ENCODE data around the gene PAPSS2. TPM values are rescaled to one million over a fixed set of nuclear protein-coding genes. Genes with fewer than 3 reads are reported as not detected.

Gene PAPSS2
- total and polyA plus RNA-seq, 7 donors, result 7.1 to 88.9 (median 8.6) TPM

DNA sequence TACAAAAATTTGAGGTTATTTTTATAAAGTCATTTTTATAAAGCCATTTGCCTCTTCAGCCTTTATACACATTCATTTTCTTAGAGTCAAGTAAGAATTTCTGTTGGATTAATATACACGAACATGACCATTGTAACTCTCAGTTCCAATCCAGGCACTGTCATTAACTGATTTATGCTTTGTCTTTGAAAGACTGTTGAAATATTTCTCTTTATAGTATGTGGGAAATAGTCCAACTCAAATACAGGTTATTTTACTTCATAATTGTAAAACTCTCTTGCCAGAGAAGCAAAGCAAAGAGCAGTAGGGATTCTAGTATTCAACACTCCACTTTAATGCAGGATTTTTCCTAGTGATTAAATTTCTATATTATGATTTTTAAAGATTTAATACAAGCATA lies 36.5 kb upstream of the PAPSS2 start:
- DNase-seq, result no peak
- Histone ChIP-seq H3K9me3 (no peaks in the 10 kb centered on the region), H3K27me3 (no peaks in the 10 kb centered on the region), H3K36me3 (no peaks in the 10 kb centered on the region), H3K4me1 (no peaks in the 10 kb centered on the region), H3K27ac (no peak overlapping the region), H3K4me3 (no peak overlapping the region)
- intact Hi-C loops (cut with DNase I), result no loop called here
- WGBS, 2 donors, result 16 to 70% methylated on average over 1 of the region's 1 CpG
- no peak for TF ChIP-seq EP300 (IDR thresholded peaks at IDR 0.05)
- no peak for TF ChIP-seq POLR2AphosphoS5 (IDR thresholded peaks at IDR 0.05)
- TF ChIP-seq POLR2A (IDR thresholded peaks at IDR 0.05), result no peak
- TF ChIP-seq, protein P1, sequence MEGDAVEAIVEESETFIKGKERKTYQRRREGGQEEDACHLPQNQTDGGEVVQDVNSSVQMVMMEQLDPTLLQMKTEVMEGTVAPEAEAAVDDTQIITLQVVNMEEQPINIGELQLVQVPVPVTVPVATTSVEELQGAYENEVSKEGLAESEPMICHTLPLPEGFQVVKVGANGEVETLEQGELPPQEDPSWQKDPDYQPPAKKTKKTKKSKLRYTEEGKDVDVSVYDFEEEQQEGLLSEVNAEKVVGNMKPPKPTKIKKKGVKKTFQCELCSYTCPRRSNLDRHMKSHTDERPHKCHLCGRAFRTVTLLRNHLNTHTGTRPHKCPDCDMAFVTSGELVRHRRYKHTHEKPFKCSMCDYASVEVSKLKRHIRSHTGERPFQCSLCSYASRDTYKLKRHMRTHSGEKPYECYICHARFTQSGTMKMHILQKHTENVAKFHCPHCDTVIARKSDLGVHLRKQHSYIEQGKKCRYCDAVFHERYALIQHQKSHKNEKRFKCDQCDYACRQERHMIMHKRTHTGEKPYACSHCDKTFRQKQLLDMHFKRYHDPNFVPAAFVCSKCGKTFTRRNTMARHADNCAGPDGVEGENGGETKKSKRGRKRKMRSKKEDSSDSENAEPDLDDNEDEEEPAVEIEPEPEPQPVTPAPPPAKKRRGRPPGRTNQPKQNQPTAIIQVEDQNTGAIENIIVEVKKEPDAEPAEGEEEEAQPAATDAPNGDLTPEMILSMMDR (IDR thresholded peaks at IDR 0.05), result no peak

DNA sequence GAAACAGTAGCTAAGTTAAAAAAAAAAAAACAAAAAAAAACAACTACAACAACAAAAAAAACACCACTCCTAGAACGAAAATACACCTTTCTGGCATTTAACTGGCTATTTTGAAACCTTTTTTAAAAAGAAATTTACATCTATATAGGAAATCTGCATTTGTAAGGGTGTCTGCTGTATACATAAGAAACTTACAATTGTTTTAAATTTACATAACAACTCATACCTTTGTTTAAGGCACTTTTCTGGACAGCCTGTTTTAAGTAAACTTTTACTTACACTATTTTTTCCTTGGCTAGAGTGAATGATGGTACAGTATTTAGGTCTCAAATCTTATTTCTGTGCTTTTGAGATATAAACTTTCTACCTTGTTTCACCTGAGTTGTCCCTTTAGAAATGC lies 34.0 kb upstream of the PAPSS2 start:
- H3K4me3 ChIP-seq, result no peak overlapping the region
- no peak for DNase-seq
- TF ChIP-seq, protein P1 (IDR thresholded peaks at IDR 0.05), result no peak
- 72 to 82% methylated on average over 1 of the region's 1 CpG for WGBS, 2 donors
- H3K36me3 ChIP-seq, result no peaks in the 10 kb centered on the region
- intact Hi-C loops (cut with DNase I), result no loop called here
- no peaks in the 10 kb centered on the region for H3K9me3 ChIP-seq
- no peak overlapping the region for H3K27ac ChIP-seq
- no peaks in the 10 kb centered on the region for H3K27me3 ChIP-seq
- H3K4me1 ChIP-seq, result no peaks in the 10 kb centered on the region

DNA sequence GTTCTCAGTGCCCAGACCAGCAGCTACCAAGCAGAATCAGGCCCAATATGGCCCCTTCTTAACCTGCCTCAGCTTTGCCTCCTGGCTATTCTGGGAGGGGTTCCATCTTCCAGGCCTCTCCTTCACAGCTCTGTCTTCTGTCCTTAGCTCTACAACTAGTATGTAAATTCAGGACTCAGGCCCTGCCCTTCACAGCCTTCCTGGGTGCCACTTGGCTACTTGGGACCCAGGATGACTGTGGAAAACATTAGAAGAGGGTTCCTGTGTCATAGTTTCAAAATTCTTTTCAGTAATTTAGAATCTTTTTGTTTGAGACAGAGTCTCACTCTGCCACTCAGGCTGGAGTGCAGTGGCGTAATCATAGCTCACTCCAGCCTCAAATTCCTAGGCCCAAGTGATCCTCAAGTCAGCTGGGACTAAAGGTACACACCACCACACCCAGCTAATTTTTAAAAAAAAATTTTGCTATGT lies 33.2 kb upstream of the PAPSS2 start:
- DNase-seq, result no peak
- no peaks in the 10 kb centered on the region for H3K36me3 ChIP-seq
- 95 to 98% methylated on average over 1 of the region's 1 CpG for WGBS, 2 donors
- no peaks in the 10 kb centered on the region for H3K4me1 ChIP-seq
- no peak overlapping the region for H3K4me3 ChIP-seq
- no peak for TF ChIP-seq POLR2AphosphoS5 (IDR thresholded peaks at IDR 0.05)
- TF ChIP-seq, protein P1 (IDR thresholded peaks at IDR 0.05), result no peak
- H3K27ac ChIP-seq, result no peak overlapping the region
- no peaks in the 10 kb centered on the region for H3K9me3 ChIP-seq
- H3K27me3 ChIP-seq, result no peaks in the 10 kb centered on the region
- intact Hi-C loops (cut with DNase I), result no loop called here

DNA sequence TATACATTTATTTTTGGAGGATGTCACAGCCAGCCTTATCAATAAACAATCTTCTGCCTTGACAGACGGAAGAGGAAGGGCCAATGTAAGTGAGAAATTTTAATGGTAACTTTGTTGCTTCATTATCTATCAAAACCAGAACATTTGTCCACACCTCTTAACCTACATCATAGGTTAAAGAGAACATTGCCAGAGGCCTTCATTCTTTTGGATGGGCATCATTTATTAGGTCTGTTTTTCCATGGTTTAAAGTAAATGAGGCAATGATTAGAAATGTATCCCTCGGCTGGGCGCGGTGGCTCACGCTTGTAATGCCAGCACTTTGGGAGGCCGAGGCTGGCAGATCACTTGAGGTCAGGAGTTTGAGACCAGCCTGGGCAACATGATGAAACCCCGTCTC lies 29.5 kb upstream of the PAPSS2 start:
- no peak for DNase-seq
- intact Hi-C loops (cut with DNase I), result no loop called here
- 94% methylated on average over 7 of the region's 7 CpGs for WGBS, 2 donors
- Histone ChIP-seq H3K27me3 (no peaks in the 10 kb centered on the region), H3K4me3 (no peak overlapping the region), H3K9me3 (no peaks in the 10 kb centered on the region), H3K27ac (no peak overlapping the region), H3K36me3 (no peaks in the 10 kb centered on the region), H3K4me1 (no peaks in the 10 kb centered on the region)
- TF ChIP-seq EP300 (IDR thresholded peaks at IDR 0.05) (no peak), POLR2A (IDR thresholded peaks at IDR 0.05) (no peak), POLR2AphosphoS5 (IDR thresholded peaks at IDR 0.05) (no peak)
- TF ChIP-seq, protein P1 (IDR thresholded peaks at IDR 0.05), result no peak

DNA sequence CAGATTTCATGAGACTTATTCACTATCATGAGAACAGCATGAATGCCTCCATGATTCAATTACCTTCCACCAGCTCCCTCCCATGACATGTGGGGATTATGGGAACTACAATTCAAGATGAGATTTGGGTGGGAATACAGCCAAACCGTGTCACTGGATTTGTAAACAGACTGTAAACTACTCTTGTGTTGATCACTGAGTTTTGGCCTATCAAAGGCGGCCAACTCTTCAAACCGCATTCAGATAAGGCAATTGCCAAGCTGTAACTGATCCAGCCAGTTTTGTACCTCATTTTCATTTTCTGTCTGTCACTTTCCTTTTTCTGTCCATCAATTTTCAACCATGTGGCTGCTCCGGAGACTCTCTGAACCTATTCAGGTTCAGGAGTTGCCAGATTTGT lies 27.2 kb upstream of the PAPSS2 start:
- H3K4me1 ChIP-seq, result no peaks in the 10 kb centered on the region
- DNase-seq, result no peak
- H3K4me3 ChIP-seq, result no peak overlapping the region
- H3K27ac ChIP-seq, result no peak overlapping the region
- intact Hi-C loops (cut with DNase I), result no loop called here
- no peaks in the 10 kb centered on the region for H3K27me3 ChIP-seq
- WGBS, 2 donors, result 54 to 81% methylated on average over 4 of the region's 4 CpGs
- H3K36me3 ChIP-seq, result no peaks in the 10 kb centered on the region
- no peaks in the 10 kb centered on the region for H3K9me3 ChIP-seq
- TF ChIP-seq POLR2A (IDR thresholded peaks at IDR 0.05) (no peak), EP300 (IDR thresholded peaks at IDR 0.05) (no peak), POLR2AphosphoS5 (IDR thresholded peaks at IDR 0.05) (no peak)
- TF ChIP-seq, protein P1 (IDR thresholded peaks at IDR 0.05), result no peak

All from sigmoid colon (tissue), 7 donors.